H1 (cell line): ENCODE measurements around the gene RAD51B. TPM values are rescaled to one million over a fixed set of nuclear protein-coding genes. Genes with fewer than 3 reads are reported as not detected.

Source experiments
- GTF2F1 ChIP-seq: IDR thresholded peaks from 2 replicates; pipeline ENCODE4 v1.6.1; 2012; ENCODE audit warnings: low read depth, low read length, improper control_type of control experiment, borderline replicate concordance
- RFX5 ChIP-seq: IDR thresholded peaks from 2 replicates; pipeline ENCODE4 v1.6.1; 2011; ENCODE audit warnings: low read depth, low read length, improper control_type of control experiment, borderline replicate concordance
- TBP ChIP-seq: IDR thresholded peaks from 2 replicates; pipeline ENCODE4 v1.6.1; 2011; ENCODE audit warnings: low read depth, low read length, improper control_type of control experiment
- polyA plus RNA-seq, 7 experiments: library from polyadenylated mRNA; depleted of rRNA in 3 of 7; stranded (reverse) in 5 of 7; unstranded in 2 of 7; fragments of >200 nt in 5 of 7; fragments of 200-250 nt in 2 of 7; gene quantifications; 1 replicate in 5 of 7; 2 replicates in 1 of 7; 4 replicates in 1 of 7; pipeline versions ENCODE4 v1.2.1 to v1.2.3, GENCODE V29; 2011 to 2013; ENCODE audit warnings: missing spikeins in 2 of 7, mixed read lengths in 2 of 7
- total RNA-seq: library from RNA; stranded (reverse); fragmentation: NEBNext Ultra II Directional; extraction: Animal tissue kit (Norgen Biotek cat#: 25700); gene quantifications from 2 replicates; pipeline ENCODE4 v1.2.1, GENCODE V29; 2021
- TF ChIP-seq, protein P1 (sequence below): IDR thresholded peaks from 2 replicates; pipeline ENCODE4 v1.6.1; 2011; ENCODE audit warnings: low read length, improper control_type of control experiment
- TF ChIP-seq, protein P2 (sequence below): IDR thresholded peaks from 2 replicates; pipeline ENCODE4 v1.6.1; 2011; ENCODE audit warnings: low read depth, mild to moderate bottlenecking, low read length; ENCODE audit not compliant: insufficient read depth

The RAD51B gene
- total and polyA plus RNA-seq, 2 of the 8 experiments (the other 6 are each of a cell fraction or from before 2014, with no cell fraction given), result 3.9 to 14.9 TPM

DNA sequence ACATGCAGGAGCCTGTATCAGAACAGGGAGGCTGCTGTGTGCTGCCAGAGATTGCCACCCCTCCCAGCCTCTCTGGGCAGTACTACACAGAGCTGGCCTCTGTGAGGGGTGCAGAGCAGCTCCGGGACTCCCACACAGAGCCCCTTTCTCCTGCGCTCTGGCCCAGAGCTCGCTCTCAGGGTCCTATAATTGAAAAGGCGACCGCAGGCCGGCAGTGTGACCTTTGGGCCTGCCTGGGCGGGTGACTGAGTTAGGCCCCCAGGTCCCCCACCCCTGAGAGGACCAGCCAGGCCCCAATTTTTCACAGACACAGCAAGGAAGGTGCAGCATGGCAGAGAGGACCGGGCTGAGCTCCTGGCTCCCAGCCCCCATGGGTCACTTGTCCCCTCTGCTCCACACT is 836.9 kb downstream of the RAD51B start (continued):
- no peak for TF ChIP-seq GTF2F1
- TF ChIP-seq, protein P1, sequence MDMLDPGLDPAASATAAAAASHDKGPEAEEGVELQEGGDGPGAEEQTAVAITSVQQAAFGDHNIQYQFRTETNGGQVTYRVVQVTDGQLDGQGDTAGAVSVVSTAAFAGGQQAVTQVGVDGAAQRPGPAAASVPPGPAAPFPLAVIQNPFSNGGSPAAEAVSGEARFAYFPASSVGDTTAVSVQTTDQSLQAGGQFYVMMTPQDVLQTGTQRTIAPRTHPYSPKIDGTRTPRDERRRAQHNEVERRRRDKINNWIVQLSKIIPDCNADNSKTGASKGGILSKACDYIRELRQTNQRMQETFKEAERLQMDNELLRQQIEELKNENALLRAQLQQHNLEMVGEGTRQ, result no peak
- TF ChIP-seq, protein P2, sequence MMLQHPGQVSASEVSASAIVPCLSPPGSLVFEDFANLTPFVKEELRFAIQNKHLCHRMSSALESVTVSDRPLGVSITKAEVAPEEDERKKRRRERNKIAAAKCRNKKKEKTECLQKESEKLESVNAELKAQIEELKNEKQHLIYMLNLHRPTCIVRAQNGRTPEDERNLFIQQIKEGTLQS, result no peak
- TF ChIP-seq RFX5, result no peak
- no peak for TF ChIP-seq TBP
